Activated B cell treated with CpG ODN at 0.5 μM for 24 hours (primary cell): ENCODE data around the gene GTF2A1. TPM values are rescaled to one million over a fixed set of nuclear protein-coding genes. Genes with fewer than 3 reads are reported as not detected.

Experiments used
- ATAC-seq: fragments of 200-7000 bp; cut with Tn5 transposase; one replicate; pipeline ENCODE4 v1.10.0; 2021; ENCODE audit warnings: low read depth, mild to moderate bottlenecking, moderate library complexity
- CTCF ChIA-PET: fragments of 350-600 bp; sonication (Branson Sonifier 250); formaldehyde crosslinking; loops from one replicate; lab custom pipeline; 2021; ENCODE audit warnings: antibody characterized with exemption; lab: Charles Lee
- POLR2A ChIA-PET: fragments of 350-600 bp; sonication (Branson Sonifier 250); formaldehyde crosslinking; loops from one replicate; lab custom pipeline; 2021; ENCODE audit warnings: antibody characterized with exemption; lab: Charles Lee
- DNase-seq: peaks from one replicate; pipeline ENCODE4 v3.0.0; 2022
- H3K27ac Mint-ChIP-seq: one replicate; pipeline ENCODE4 v1.8.0; 2020; ENCODE audit warnings: mixed read lengths
- H3K27me3 Mint-ChIP-seq: one replicate; pipeline ENCODE4 v1.8.0; 2021; ENCODE audit warnings: mixed read lengths
- H3K36me3 Mint-ChIP-seq: one replicate; pipeline ENCODE4 v1.8.0; 2021; ENCODE audit warnings: low read depth, mixed read lengths
- H3K4me1 Mint-ChIP-seq: one replicate; pipeline ENCODE4 v1.8.0; 2021; ENCODE audit warnings: mixed read lengths
- H3K4me3 Mint-ChIP-seq: one replicate; pipeline ENCODE4 v1.8.0; 2020; ENCODE audit warnings: mild to moderate bottlenecking, mixed read lengths
- H3K9me3 Mint-ChIP-seq: one replicate; pipeline ENCODE4 v1.8.0; 2020; ENCODE audit warnings: mixed read lengths
- CTCF ChIP-seq: fragments of 200-600 bp; IDR thresholded peaks from one replicate; pipeline ENCODE4 v1.8.0; 2022; ENCODE audit warnings: antibody characterized with exemption, mild to moderate bottlenecking
- intact Hi-C: fragments of 100-400 bp; cut with micrococcal nuclease; formaldehyde crosslinking; loops from one replicate; pipeline ENCODE4 v1.15.1; 2024
- total RNA-seq: library from RNA; stranded (reverse); gene quantifications from 2 replicates; pipeline ENCODE4 v1.2.3, GENCODE V29; 2022

Gene GTF2A1
- total RNA-seq, 1 donor from 2014 or later, result 38.5 TPM

GRCh38 chr14:81169711-81170103, 51.1 kb downstream of the GTF2A1 start:
- Mint-ChIP-seq H3K36me3 (peaks cover 2% of the 10 kb centered on the region), H3K27me3 (no peaks in the 10 kb centered on the region), H3K4me3 (peak overlapping the region; percentile 90), H3K4me1 (peaks cover 37% of the 10 kb centered on the region), H3K9me3 (no peaks in the 10 kb centered on the region), H3K27ac (peak overlapping the region; percentile 97)
- no peak for TF ChIP-seq CTCF
- ATAC-seq, result peak; percentile 6
- intact Hi-C loops, result loop anchor here (1.0 to 5.0 kb wide), 9 partner anchors 39 to 1112 kb away; no protein-coding TSS in a partner anchor
- DNase-seq, result no peak
- POLR2A ChIA-PET, result interaction anchor here (0.6 to 2.1 kb wide), 9 partner anchors 10 to 364 kb away, joined by 3 to 27 read pairs (median 5); partner anchors contain the start of genes CEP128, GTF2A1, SEL1L and TSHR
- CTCF ChIA-PET, result interaction anchor here (0.9 to 4.2 kb wide), 10 partner anchors 8 to 214 kb away, joined by 3 to 42 read pairs (median 6); partner anchors contain the start of genes GTF2A1 and TSHR

- DNase-seq, result no peak
- Mint-ChIP-seq H3K4me1 (peaks cover 35% of the 10 kb centered on the region), H3K27ac (peak overlapping the region; percentile 97), H3K4me3 (peak overlapping the region; percentile 90), H3K36me3 (peaks cover under 1% of the 10 kb centered on the region), H3K27me3 (no peaks in the 10 kb centered on the region), H3K9me3 (no peaks in the 10 kb centered on the region)
- ChIA-PET CTCF (interaction anchor here (1.2 to 4.2 kb wide), 2 partner anchors 50 to 172 kb away, joined by 4 to 42 read pairs; no protein-coding TSS in a partner anchor), POLR2A (interaction anchor here (0.6 to 2.1 kb wide), 3 partner anchors 10 to 240 kb away, joined by 3 to 27 read pairs (median 5); partner anchors contain the start of gene GTF2A1)
- intact Hi-C loops, result no loop called here
- no peak for TF ChIP-seq CTCF
- no peak for ATAC-seq
Observed at GRCh38 chr14:81169267-81169666, 51.5 kb downstream of the GTF2A1 start.

- peaks cover 2% of the 10 kb centered on the region for H3K9me3 Mint-ChIP-seq
- no peaks in the 10 kb centered on the region for H3K36me3 Mint-ChIP-seq
- intact Hi-C loops, result no loop called here
- H3K27me3 Mint-ChIP-seq, result no peaks in the 10 kb centered on the region
- POLR2A ChIA-PET, result no interaction called here
- CTCF ChIA-PET, result interaction anchor here (1.8 kb wide), 1 partner anchor 170 kb away, joined by 8 read pairs; no protein-coding TSS in a partner anchor
- peaks cover 23% of the 10 kb centered on the region for H3K4me1 Mint-ChIP-seq
- DNase-seq (no peak), ATAC-seq (no peak)
- H3K4me3 Mint-ChIP-seq, result no peak overlapping the region
- TF ChIP-seq CTCF, result no peak
- no peak overlapping the region for H3K27ac Mint-ChIP-seq
Observed at GRCh38 chr14:81166121-81166520, 54.6 kb downstream of the GTF2A1 start.

GRCh38 chr14:81165188-81165587, 55.6 kb downstream of the GTF2A1 start:
- DNase-seq (no peak), ATAC-seq (no peak)
- Mint-ChIP-seq H3K27me3 (no peaks in the 10 kb centered on the region), H3K36me3 (no peaks in the 10 kb centered on the region), H3K27ac (no peak overlapping the region), H3K9me3 (peaks cover 2% of the 10 kb centered on the region), H3K4me1 (peaks cover 15% of the 10 kb centered on the region), H3K4me3 (no peak overlapping the region)
- ChIA-PET POLR2A (no interaction called here), CTCF (interaction anchor here (1.8 kb wide), 1 partner anchor 169 kb away, joined by 8 read pairs; no protein-coding TSS in a partner anchor)
- intact Hi-C loops, result no loop called here
- no peak for TF ChIP-seq CTCF

GRCh38 chr14:81164167-81164774, 56.5 kb downstream of the GTF2A1 start:
- ATAC-seq (peak; percentile 64), DNase-seq (no peak)
- peaks cover 2% of the 10 kb centered on the region for H3K9me3 Mint-ChIP-seq
- POLR2A ChIA-PET, result no interaction called here
- no peak overlapping the region for H3K4me3 Mint-ChIP-seq
- H3K27me3 Mint-ChIP-seq, result no peaks in the 10 kb centered on the region
- no peaks in the 10 kb centered on the region for H3K36me3 Mint-ChIP-seq
- TF ChIP-seq CTCF, result no peak
- H3K27ac Mint-ChIP-seq, result no peak overlapping the region
- H3K4me1 Mint-ChIP-seq, result peaks cover 7% of the 10 kb centered on the region
- CTCF ChIA-PET, result interaction anchor here (0.8 to 1.8 kb wide), 3 partner anchors 167 to 177 kb away, joined by 3 to 8 read pairs (median 6); no protein-coding TSS in a partner anchor
- intact Hi-C loops, result no loop called here
